ENCODE measurements around the gene UBR4.

GRCh38 chr1:19087737-19088594 lies 122.1 kb downstream of the UBR4 start:
- TF ChIP-seq, protein P1, sequence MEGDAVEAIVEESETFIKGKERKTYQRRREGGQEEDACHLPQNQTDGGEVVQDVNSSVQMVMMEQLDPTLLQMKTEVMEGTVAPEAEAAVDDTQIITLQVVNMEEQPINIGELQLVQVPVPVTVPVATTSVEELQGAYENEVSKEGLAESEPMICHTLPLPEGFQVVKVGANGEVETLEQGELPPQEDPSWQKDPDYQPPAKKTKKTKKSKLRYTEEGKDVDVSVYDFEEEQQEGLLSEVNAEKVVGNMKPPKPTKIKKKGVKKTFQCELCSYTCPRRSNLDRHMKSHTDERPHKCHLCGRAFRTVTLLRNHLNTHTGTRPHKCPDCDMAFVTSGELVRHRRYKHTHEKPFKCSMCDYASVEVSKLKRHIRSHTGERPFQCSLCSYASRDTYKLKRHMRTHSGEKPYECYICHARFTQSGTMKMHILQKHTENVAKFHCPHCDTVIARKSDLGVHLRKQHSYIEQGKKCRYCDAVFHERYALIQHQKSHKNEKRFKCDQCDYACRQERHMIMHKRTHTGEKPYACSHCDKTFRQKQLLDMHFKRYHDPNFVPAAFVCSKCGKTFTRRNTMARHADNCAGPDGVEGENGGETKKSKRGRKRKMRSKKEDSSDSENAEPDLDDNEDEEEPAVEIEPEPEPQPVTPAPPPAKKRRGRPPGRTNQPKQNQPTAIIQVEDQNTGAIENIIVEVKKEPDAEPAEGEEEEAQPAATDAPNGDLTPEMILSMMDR (IDR thresholded peaks at IDR 0.05; ENCODE audit: poor library complexity) = no peak
- no peak for TF ChIP-seq EZH2phosphoT487 (IDR thresholded peaks at IDR 0.05; ENCODE audit: low read depth, severe bottlenecking, unreplicated experiment)
